Type B pancreatic cell (in vitro differentiated cells): ENCODE data around the gene TCF21. TPM values are rescaled to one million over a fixed set of nuclear protein-coding genes. Genes with fewer than 3 reads are reported as not detected.
A peak's percentile ranks its signal among the peaks of the same experiment; 100 is the strongest.

Experiments
- DNase-seq: peaks from one replicate; pipeline ENCODE4 v3.0.0; 2021; ENCODE audit warnings: mixed read lengths; ENCODE audit not compliant: unreplicated experiment; ENCODE audit errors: extremely low spot score
- H3K27ac Mint-ChIP-seq: 2 replicates; pipeline ENCODE4 v1.8.0; 2021; ENCODE audit warnings: mild to moderate bottlenecking, mixed read lengths
- H3K27me3 Mint-ChIP-seq: 2 replicates; pipeline ENCODE4 v1.8.0; 2021; ENCODE audit warnings: mixed read lengths
- H3K36me3 Mint-ChIP-seq: 2 replicates; pipeline ENCODE4 v1.8.0; 2021; ENCODE audit warnings: mixed read lengths
- H3K4me1 Mint-ChIP-seq: one replicate; pipeline ENCODE4 v1.8.0; 2021; ENCODE audit warnings: mixed read lengths; ENCODE audit not compliant: unreplicated experiment
- H3K4me3 Mint-ChIP-seq: 2 replicates; pipeline ENCODE4 v1.8.0; 2021; ENCODE audit warnings: mild to moderate bottlenecking, mixed read lengths
- H3K9me3 Mint-ChIP-seq: 2 replicates; pipeline ENCODE4 v1.8.0; 2021; ENCODE audit warnings: mixed read lengths
- total RNA-seq: library from RNA; stranded (reverse); gene quantifications from 2 replicates; pipeline ENCODE4 v1.2.1, GENCODE V29; 2021; ENCODE audit warnings: low replicate concordance
- TF ChIP-seq, protein P1 (sequence below): fragments of 200-600 bp; sonication (generic); conservative IDR thresholded peaks from 2 replicates; pipeline ENCODE4 v1.5.0; 2021; ENCODE audit warnings: antibody characterized with exemption, mild to moderate bottlenecking

TCF21 gene
- total RNA-seq, 1 donor from 2014 or later = 1.3 TPM

GRCh38 chr6:133890711-133891148, 1.8 kb downstream of the TCF21 start:
- Mint-ChIP-seq H3K4me3 (peak overlapping the region; percentile 81), H3K4me1 (peaks cover 29% of the 10 kb centered on the region), H3K9me3 (no peaks in the 10 kb centered on the region), H3K36me3 (no peaks in the 10 kb centered on the region), H3K27ac (no peak overlapping the region), H3K27me3 (peaks cover 99% of the 10 kb centered on the region)
- no peak for DNase-seq
- TF ChIP-seq, protein P1, sequence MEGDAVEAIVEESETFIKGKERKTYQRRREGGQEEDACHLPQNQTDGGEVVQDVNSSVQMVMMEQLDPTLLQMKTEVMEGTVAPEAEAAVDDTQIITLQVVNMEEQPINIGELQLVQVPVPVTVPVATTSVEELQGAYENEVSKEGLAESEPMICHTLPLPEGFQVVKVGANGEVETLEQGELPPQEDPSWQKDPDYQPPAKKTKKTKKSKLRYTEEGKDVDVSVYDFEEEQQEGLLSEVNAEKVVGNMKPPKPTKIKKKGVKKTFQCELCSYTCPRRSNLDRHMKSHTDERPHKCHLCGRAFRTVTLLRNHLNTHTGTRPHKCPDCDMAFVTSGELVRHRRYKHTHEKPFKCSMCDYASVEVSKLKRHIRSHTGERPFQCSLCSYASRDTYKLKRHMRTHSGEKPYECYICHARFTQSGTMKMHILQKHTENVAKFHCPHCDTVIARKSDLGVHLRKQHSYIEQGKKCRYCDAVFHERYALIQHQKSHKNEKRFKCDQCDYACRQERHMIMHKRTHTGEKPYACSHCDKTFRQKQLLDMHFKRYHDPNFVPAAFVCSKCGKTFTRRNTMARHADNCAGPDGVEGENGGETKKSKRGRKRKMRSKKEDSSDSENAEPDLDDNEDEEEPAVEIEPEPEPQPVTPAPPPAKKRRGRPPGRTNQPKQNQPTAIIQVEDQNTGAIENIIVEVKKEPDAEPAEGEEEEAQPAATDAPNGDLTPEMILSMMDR = no peak

GRCh38 chr6:133891149-133891926, 2.4 kb downstream of the TCF21 start:
- Mint-ChIP-seq H3K27me3 (peaks cover 99% of the 10 kb centered on the region), H3K4me1 (peaks cover 33% of the 10 kb centered on the region), H3K36me3 (no peaks in the 10 kb centered on the region), H3K4me3 (peak overlapping the region; percentile 81), H3K9me3 (no peaks in the 10 kb centered on the region), H3K27ac (no peak overlapping the region)
- TF ChIP-seq, protein P1 = no peak
- no peak for DNase-seq

GRCh38 chr6:133891927-133892812, 3.3 kb downstream of the TCF21 start:
- Mint-ChIP-seq H3K9me3 (no peaks in the 10 kb centered on the region), H3K27ac (no peak overlapping the region), H3K36me3 (no peaks in the 10 kb centered on the region), H3K27me3 (peaks cover 99% of the 10 kb centered on the region), H3K4me3 (peak overlapping the region; percentile 81), H3K4me1 (peaks cover 33% of the 10 kb centered on the region)
- DNase-seq = no peak
- TF ChIP-seq, protein P1 = no peak

DNA sequence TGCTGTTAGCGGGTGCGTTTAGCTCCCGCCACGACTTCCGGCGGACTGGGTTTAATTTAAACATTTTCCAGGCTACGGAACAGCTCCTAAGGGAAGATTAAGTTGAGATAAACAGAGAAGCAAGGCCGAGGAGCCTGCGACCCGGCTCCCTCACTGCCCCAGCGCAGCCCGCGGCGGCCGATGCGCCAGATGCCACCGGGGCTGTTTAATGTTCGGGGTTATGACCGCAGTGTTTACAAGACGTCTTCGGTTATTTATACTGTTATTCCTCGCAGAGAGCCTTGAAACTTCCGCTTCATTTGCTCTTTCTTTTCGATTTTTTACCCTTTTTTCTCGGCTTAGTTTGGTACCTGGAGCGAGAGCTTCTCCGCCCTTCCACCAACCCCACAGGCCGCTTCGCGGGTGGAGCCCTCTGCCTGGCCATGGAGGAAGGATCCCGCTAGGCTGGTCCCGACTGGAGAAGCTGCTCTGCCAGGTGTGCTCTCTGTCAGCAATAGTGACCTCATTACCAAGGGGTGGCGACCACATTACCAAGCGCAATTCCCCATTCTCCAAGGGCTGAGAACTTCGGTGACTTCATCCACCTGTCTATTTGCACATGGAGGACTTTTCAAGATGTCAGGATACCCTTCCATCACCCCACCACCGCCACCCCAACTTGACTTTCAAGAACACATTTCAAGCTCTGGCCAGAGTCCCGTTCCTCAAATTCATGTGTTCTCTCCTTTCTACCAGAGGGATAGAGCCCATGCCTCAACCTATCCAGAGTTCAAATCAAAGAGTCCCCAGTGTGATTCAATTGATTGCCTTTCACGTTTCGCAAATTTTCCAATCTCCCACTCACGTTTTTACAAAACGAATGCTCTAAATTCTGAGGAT, 4.1 kb downstream of the TCF21 start:
- TF ChIP-seq, protein P1 = no peak
- H3K4me3 Mint-ChIP-seq = peak overlapping the region; percentile 49
- H3K27ac Mint-ChIP-seq = no peak overlapping the region
- no peaks in the 10 kb centered on the region for H3K9me3 Mint-ChIP-seq
- DNase-seq = no peak
- peaks cover 99% of the 10 kb centered on the region for H3K27me3 Mint-ChIP-seq
- H3K36me3 Mint-ChIP-seq = no peaks in the 10 kb centered on the region
- peaks cover 33% of the 10 kb centered on the region for H3K4me1 Mint-ChIP-seq

GRCh38 chr6:133893946-133894345, 5.0 kb downstream of the TCF21 start:
- H3K27ac Mint-ChIP-seq = no peak overlapping the region
- no peaks in the 10 kb centered on the region for H3K9me3 Mint-ChIP-seq
- no peak overlapping the region for H3K4me3 Mint-ChIP-seq
- peaks cover 99% of the 10 kb centered on the region for H3K27me3 Mint-ChIP-seq
- H3K4me1 Mint-ChIP-seq = peaks cover 33% of the 10 kb centered on the region
- TF ChIP-seq, protein P1 = no peak
- no peaks in the 10 kb centered on the region for H3K36me3 Mint-ChIP-seq
- no peak for DNase-seq
